Measurements from ENCODE around the gene TAB2. TPM values are rescaled to one million over a fixed set of nuclear protein-coding genes. Genes with fewer than 3 reads are reported as not detected.

The TAB2 gene
- total and polyA plus RNA-seq, 2 donors (not counting 3 experiments of a cell fraction or from before 2014, with no cell fraction given) = 26.0 to 37.4 TPM

- ChIA-PET POLR2A (no interaction called here), CTCF (no interaction called here)
- no peak overlapping the region for H3K9ac ChIP-seq (replicated peaks; ENCODE audit: extremely low read depth, insufficient read depth, low read length)
- DNase-seq (ENCODE audit: low read depth, low spot score) (no peak), FAIRE-seq (no peak)
- peaks cover 11% of the 10 kb centered on the region for H4K20me1 ChIP-seq (replicated peaks; ENCODE audit: control insufficient read depth, extremely low read depth, insufficient read depth, low read length)
- no peaks in the 10 kb centered on the region for H3K36me3 ChIP-seq (ENCODE audit: control insufficient read depth in 2 of 2, extremely low read depth in 1 of 2, insufficient read depth in 2 of 2, low read length in 2 of 2)
- H3K9me3 ChIP-seq (replicated peaks; ENCODE audit: control insufficient read depth, insufficient read depth, low read length) = no peaks in the 10 kb centered on the region
- no peak overlapping the region for H3K27ac ChIP-seq (ENCODE audit: insufficient read depth, low read depth, low read length)
- TF ChIP-seq MAX (IDR thresholded peaks at IDR 0.05; ENCODE audit: insufficient read depth, insufficient read length) (no peak), FOS (IDR thresholded peaks at IDR 0.05; ENCODE audit: borderline replicate concordance, insufficient read depth, low read length) (no peak), EZH2 (IDR thresholded peaks at IDR 0.05; ENCODE audit: borderline replicate concordance, low read depth, low read length, severe bottlenecking) (no peak), JUN (IDR thresholded peaks at IDR 0.05; ENCODE audit: borderline replicate concordance, insufficient read depth, insufficient read length, low read depth) (no peak), MYC (IDR thresholded peaks at IDR 0.05; ENCODE audit: low read depth, low read length) (no peak), CTCF (IDR thresholded peaks at IDR 0.05; ENCODE audit: extremely low read depth in 1 of 2, insufficient read depth in 1 of 2, low read depth in 1 of 2, low read length in 2 of 2) (no peak), POLR2AphosphoS5 (IDR thresholded peaks at IDR 0.05; ENCODE audit: insufficient read depth, low read depth, low read length) (no peak), POLR2A (IDR thresholded peaks at IDR 0.05; ENCODE audit: low read depth, low read length) (no peak), GATA2 (IDR thresholded peaks at IDR 0.05; ENCODE audit: insufficient read depth, insufficient read length, low read depth, low read length) (no peak)
- no peaks in the 10 kb centered on the region for H3K27me3 ChIP-seq (ENCODE audit: control insufficient read depth in 2 of 2, insufficient read depth in 2 of 2, low read length in 2 of 2)
- no peaks in the 10 kb centered on the region for H3K4me1 ChIP-seq (ENCODE audit: control insufficient read depth, extremely low read depth, insufficient read depth, low read length)
- no peaks in the 10 kb centered on the region for H3K9me1 ChIP-seq (replicated peaks; ENCODE audit: control insufficient read depth, extremely low read depth, insufficient read depth, low read length)
- no peak overlapping the region for H2AFZ ChIP-seq (ENCODE audit: low read depth, low read length)
- dilution Hi-C loops (cut with MboI; ENCODE audit: extremely low pct_ligation_motif_present, low sequenced_read_pairs) = no loop called here
- intact Hi-C loops (cut with micrococcal nuclease) = no loop called here
- H3K4me3 ChIP-seq (replicated peaks in 1 of 3; ENCODE audit: insufficient read depth in 1 of 3, low read depth in 1 of 3, low read length in 3 of 3) = no peak overlapping the region
- peaks cover 72% of the 10 kb centered on the region for H3K79me2 ChIP-seq (ENCODE audit: control insufficient read depth, insufficient read depth, low read length)
- no peak overlapping the region for H3K4me2 ChIP-seq (ENCODE audit: insufficient read depth, low read length)
- BruUV-seq (replicated peaks) = no TSS peak
These were observed 36.5 kb downstream of the TAB2 start for GRCh38 chr6:149354009-149354408.

Measured in endothelial cell of umbilical vein (primary cell).